GM18909 (cell line): ENCODE measurements around the gene CADM1.

Experiments
- ATAC-seq: cut with Tn5 transposase; IDR thresholded peaks from one replicate; pipeline ENCODE4 v1.9.1; 2021; ENCODE audit warnings: mild to moderate bottlenecking; ENCODE audit not compliant: unreplicated experiment, poor library complexity

CADM1 gene

GRCh38 chr11:115222863-115223530 lies 281.2 kb downstream of the CADM1 start:
- ATAC-seq: peak; percentile 41

- peak; percentile 95 for ATAC-seq
These were observed 281.9 kb downstream of the CADM1 start for GRCh38 chr11:115222218-115222862.

- peak; percentile 35 for ATAC-seq
These were observed 282.6 kb downstream of the CADM1 start for GRCh38 chr11:115221461-115222069.

GRCh38 chr11:115220911-115221310 lies 283.3 kb downstream of the CADM1 start:
- no peak for ATAC-seq

GRCh38 chr11:115220423-115220822 lies 283.8 kb downstream of the CADM1 start:
- ATAC-seq: no peak

GRCh38 chr11:115219376-115219775 lies 284.8 kb downstream of the CADM1 start:
- no peak for ATAC-seq

- no peak for ATAC-seq
These were observed 286.4 kb downstream of the CADM1 start for GRCh38 chr11:115217726-115218311.

- ATAC-seq: no peak
These were observed 288.3 kb downstream of the CADM1 start for GRCh38 chr11:115215694-115216617.

- no peak for ATAC-seq
These were observed 289.5 kb downstream of the CADM1 start for GRCh38 chr11:115214644-115215234.

GRCh38 chr11:115213007-115213406 lies 291.2 kb downstream of the CADM1 start:
- no peak for ATAC-seq

- no peak for ATAC-seq
These were observed 295.4 kb downstream of the CADM1 start for GRCh38 chr11:115208808-115209259.

GRCh38 chr11:115207916-115208315 lies 296.3 kb downstream of the CADM1 start:
- no peak for ATAC-seq

- ATAC-seq: no peak
These were observed 297.0 kb downstream of the CADM1 start for GRCh38 chr11:115207166-115207591.

GRCh38 chr11:115206365-115207022 lies 297.7 kb downstream of the CADM1 start:
- no peak for ATAC-seq

- ATAC-seq: no peak
These were observed 301.2 kb downstream of the CADM1 start for GRCh38 chr11:115202900-115203552.

GRCh38 chr11:115202074-115202473 lies 302.1 kb downstream of the CADM1 start:
- no peak for ATAC-seq

- no peak for ATAC-seq
These were observed 303.0 kb downstream of the CADM1 start for GRCh38 chr11:115201111-115201792.

GRCh38 chr11:115199481-115200069 lies 304.6 kb downstream of the CADM1 start:
- no peak for ATAC-seq
